ENCODE measurements around the gene DDR1.
"Not testable (repeated sequence)": the region's sequence is repeated elsewhere in the genome, so short reads cannot be mapped to it uniquely, and the experiment has no call there.

The DDR1 gene

DNA sequence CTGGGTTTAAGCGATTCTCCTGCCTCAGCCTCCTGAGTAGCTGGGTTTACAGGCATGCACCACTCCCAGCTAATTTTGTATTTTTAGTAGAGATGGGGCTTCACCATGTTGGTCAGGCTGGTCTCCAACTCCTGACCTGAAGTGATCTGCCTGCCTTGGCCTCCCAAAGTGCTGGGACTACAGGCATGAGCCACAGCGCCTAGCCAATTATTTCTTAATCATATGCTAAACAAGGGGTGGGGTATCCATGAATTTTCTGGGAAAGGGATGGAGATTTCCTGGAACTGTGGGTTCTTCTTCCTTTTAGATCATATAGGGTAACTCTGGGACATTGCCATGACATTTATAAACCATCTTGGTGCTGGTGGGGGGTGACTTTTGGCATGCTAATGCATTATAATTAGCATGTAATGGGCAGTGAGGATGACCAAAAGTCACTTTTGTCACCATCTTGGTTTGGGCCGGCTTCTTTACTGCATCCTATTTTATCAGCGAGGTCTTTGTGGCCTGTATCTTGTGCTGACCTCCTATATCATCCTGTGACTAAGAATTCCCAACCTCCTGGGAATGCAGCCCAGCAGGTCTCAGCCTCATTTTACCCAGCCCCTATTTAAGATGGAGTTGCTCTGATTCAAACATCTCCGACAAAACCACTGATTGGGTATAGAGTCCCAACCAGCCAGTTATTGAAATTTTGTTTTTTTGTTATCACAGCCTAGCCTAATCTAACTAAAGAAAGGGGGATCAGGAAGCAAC lies 29.9 kb upstream of the DDR1 start:
- DNase-seq: no peak

DNA sequence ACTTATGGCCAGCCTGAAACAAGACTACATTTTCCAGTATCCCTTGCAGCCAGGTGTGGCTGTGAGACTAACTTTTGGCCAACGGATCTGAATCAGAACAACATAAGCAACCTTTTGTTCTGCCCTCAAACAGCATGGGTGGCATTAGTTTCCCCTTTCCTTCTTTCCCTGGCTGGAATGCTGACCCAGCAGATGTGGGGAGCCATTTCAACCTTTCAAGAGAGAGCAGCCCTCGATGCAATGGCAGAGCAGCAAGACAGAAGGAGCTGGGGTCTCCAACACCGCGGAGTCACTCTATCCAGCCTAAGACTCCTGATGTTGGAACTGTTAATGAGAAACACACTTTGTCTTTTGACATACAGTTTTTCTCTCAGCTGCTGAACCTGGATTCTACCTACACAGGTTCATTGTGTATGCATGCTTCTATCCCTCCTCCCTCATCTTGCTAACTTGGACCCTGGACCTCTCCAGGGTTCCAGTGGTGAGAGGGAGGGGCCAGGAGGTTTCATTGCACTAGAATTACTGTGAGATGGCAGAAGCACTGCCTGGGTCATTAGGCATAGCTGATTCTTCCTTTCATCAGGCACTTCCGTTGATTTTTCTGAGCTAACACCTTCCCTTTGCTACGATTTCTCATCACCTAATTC lies 28.8 kb upstream of the DDR1 start:
- no peak for DNase-seq

DNA sequence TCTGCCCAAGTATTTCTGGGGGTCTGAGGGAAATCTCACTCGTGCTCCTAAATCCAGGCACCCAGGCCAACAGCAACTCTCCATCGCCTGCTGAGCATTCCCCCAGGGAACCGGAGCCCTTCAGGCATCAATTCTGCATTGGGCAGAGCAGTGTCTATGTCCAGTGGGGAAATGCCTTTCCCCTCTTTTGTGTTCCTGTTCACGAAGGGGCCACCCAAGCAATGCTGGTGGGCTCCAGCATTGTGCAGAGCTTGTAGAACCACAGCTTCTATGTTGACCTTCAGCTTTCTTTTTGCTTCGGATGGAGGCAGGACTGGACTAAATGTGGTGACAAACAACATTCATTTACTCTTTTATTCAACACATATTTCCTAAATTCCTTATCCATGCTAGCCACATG lies 27.2 kb upstream of the DDR1 start:
- DNase-seq: no peak

DNA sequence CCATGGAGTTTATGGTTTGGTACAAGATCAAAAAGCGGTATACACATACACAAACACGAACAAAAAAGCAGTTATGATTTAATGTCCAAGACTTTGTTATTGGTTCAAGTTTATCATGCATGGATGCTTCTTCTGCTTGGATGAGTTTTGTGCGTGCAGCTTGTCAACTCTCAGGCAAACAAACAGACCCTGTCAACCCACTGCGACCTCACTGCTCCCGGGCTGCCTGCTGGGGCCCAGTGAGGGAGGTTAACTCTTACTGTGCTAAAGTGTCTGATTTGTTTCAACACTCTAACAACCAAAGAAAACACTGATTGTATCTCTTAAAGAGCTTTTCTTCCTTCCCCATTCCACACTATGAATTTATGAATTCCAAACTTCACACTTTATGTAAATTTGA lies 26.8 kb upstream of the DDR1 start:
- no peak for DNase-seq

DNA sequence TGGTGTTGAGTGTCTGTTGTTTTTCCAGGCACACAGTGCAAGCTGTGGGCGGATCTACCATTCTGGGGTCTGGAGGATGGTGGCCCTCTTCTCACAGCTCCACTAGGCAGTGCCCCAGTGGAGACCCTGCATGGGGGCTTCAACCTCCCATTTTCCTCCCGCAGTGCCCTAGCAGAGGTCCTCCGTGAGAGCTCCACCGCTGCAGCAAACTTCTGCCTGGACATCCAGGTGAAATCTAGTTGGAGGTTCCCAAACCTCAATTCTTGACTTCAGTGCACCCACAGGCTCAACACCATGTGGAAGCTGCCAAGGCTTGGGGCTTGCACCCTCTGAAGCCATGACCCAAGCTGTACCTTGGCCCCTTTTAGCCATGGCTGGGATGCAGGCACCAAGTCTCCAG lies 24.6 kb upstream of the DDR1 start:
- not testable (repeated sequence) for DNase-seq

DNA sequence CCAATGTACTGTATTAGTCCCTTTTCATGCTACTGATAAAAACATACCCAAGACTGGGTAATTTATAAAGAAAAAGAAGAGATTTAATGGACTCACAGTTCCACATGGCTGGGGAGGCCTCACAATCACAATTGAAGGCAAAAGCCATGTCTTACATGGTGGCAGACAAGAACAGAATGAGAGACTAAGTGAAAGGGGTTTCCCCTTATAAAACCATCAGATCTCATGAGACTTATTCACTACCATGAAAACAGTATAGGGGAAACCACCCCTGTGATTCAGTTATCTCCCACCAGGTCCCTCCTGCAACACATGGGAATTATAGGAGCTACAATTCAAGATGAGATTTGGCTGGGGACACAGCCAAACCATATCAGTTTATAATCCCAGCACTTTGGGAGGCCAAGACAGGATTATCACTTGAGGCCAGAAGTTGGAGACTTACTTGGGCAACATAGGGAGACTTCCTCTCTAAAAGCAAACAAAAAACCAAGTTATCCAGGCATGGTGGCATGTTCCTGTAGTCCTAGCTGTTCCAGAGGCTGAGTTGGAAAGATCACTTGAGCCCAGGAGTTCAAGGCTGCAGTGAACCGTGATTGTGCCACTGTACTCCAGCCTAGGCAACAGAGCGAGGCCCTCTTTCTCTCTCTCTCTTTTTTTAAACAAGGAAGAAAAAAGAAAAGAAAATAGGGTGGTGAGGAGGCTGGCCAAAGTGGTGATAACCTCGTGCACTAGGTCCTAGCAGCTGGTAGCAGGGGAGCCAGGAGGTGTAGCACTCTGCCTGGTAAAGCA lies 22.9 kb upstream of the DDR1 start:
- DNase-seq: no peak

DNA sequence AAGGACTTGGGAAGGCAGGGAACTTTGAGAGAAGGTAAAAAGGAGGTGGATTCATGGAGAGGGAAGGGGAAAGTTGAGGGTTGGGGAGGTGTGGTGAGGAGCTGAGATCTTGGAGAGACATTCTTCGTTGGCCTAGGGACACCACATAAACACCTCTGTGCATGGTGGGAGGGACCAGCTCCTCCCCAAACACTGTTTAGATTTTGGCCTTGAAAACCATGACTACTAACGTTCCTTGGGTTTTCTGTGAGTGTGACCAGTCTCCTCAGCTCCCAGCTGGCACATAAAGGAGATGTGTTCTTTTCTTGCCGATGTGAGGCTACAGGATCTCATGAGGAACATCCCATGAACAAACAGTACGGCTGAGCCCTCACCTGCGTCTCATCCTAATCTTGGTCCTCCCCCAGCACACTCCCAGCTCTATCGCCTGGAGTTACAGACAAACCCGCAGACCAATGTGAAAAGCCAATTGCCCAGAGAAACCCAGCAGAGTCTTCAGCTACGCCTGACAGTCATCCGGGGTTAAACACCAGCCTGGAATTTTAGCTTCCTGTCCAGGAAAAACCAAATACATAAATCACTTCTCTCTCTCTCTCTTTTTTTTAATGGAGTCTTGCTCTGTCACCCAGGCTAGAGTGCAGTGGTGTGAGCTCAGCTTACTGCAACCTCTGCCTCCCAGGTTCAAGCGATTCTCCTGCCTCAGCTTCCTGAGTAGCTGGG lies 22.0 kb upstream of the DDR1 start:
- DNase-seq: no peak

DNA sequence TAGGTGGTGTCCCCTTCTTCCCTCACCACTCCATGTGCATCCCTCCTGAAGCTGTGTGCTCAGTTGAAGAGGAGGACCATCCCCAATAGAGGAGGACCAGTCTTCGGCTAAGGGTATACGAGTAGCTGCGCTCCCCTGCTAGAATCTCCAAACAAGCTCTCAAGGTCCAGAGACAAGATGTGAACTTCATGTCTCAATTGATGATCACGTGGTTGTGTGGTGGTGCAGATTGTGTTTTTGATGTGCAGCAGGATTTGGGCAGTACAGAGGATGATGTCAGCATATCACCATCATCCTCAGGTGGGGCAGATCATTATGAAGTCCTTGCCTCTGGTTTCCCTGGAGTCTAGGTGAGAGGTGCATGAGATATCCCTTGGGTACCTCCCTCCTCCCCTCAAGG lies 20.0 kb upstream of the DDR1 start:
- no peak for DNase-seq

DNA sequence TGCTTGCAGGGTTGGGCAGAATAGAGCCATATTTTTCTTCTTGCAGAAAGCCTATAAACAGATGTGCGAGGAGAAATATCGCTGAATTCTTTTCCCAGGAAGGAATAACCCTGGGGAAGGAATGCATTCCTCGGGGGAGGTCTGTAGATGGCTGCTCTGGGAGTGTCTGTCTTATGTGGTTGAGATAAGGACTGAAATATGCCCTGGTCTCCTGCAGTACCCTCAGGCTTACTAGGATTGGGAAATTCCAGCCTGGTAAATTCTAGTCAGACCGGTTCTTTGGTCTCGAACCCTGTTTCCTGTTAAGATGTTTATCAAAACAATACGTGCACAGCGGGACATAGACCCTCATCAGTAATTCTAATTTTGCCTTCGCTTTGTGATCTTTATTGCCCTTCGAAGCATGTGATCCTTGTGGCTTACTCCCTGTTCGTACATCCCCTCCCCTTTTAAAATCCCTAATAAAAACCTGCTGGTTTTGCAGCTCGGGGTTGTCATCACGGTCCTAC lies 15.0 kb upstream of the DDR1 start:
- not testable (repeated sequence) for DNase-seq

DNA sequence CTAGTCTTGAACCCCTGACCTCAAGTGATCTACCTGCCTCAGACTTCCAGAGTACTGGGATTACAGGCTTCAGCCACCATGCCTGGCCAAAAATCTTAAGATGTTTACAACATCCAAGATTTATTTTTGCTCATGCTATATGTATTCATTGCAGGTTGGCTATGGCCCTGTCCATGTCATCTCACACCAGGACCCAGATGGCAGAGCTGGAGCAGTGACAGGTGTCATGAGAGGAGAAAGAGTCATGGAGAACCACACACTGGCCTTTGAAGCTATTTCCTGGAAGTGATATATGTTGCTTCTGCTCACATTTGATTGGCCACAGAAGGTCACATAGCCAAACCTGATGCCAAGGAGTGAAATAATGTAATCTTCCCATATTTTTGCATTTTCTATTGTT lies 13.8 kb upstream of the DDR1 start:
- no peak for DNase-seq

DNA sequence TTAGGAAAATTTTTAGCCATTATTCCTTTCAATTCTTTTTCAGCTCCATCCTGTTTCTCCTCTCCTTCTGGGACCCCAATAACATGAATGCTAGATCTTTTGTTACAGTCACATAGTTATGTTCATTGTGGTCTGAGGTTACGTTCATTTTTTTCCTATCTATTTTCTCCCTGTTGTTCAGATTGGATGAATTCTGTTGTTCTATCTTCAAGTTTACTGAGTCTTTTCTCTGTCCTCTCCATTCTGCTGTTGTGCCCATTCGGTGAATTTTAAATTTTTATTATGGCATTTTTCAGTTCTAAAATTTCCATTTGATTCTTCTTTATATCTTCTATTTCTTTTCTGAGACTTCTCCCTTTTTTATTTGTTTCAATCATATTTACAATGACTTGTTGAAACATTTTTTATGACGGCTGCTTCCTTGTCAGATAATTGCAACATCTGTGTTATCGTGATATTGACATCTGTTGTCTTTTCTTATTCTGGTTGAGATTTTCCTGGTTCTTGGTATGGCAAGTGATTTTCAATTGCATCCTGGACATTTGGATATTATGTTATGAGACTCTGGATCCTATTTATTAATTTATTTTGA lies 12.6 kb upstream of the DDR1 start:
- DNase-seq: no peak

DNA sequence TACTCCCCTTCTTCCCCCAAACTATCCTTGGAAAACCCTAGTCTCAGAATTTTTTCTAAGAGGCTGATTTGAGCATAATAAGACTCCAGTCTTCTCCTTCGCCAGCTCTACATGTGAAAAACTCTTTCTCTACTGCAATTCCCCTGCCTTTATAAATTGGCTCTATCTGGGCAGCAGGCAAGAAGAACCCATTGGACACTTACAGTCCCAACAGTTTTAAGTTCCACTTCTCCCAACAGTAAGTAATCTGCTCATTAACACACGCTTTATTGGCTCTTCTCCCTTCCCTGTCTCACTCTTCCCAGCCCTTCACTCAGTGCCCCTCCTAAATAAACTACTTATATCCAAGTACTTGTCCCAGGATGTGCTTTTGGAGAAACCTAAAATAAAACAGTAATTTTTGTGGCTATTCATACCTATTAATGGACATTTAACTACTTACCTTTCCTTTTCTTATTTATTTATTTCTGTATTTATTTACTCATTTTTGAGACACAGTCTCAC lies 11.1 kb upstream of the DDR1 start:
- DNase-seq: no peak

DNA sequence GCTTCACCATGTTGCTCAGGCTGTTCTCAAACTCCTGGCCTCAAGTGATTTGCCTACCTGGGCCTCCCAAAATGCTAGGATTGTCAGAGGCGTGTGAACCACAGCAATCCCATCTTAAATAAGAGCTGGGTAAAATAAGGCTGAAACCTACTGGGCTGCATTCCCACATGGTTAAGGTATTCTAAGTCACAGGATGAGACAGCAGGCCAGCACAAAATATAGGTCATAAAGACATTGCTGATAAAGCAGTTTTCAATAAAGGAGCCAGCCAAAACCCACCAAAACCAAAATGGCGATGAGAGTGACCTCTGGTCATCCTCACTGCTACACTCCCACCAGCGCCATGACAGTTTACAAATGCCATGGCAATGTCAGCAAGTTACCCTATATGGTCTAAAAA lies 10.5 kb upstream of the DDR1 start:
- not testable (repeated sequence) for DNase-seq

DNA sequence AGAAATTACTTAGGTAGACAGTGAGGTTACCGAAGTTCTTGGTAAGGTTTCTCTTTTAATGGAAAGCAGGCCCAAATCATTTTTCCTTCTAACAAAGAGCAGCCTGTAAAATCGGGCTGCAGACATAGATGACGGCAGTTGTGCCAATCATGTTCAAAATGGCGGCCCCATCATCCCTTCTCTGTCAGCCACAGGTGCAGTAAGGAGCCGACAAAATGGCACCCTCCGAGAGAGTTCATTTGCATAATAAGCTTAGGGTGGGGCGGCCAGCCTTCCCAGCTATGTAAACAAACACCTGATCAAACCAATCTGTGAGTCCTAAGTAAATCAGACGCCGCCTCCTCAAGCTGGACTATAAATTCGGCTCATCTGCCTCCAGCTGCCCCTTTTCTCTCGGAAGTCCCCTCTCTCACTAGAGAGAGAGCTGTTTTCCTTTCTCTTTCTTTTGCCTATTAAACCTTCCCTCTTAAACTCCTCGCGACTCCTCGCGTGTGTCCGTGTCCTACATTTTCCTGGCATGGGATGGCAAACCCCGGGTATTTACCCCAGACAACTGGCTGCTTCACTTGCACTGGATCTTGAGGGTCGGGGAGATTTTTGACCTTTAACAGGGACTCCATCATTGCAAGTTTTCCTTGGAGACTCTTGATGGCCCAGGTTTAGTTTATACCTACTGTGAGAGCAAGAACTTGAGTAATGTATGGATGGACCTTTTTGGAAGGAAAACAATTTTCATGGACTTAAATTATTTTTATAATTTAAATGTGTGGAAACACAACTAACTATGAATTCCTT lies 8.9 kb upstream of the DDR1 start:
- no peak for DNase-seq

DNA sequence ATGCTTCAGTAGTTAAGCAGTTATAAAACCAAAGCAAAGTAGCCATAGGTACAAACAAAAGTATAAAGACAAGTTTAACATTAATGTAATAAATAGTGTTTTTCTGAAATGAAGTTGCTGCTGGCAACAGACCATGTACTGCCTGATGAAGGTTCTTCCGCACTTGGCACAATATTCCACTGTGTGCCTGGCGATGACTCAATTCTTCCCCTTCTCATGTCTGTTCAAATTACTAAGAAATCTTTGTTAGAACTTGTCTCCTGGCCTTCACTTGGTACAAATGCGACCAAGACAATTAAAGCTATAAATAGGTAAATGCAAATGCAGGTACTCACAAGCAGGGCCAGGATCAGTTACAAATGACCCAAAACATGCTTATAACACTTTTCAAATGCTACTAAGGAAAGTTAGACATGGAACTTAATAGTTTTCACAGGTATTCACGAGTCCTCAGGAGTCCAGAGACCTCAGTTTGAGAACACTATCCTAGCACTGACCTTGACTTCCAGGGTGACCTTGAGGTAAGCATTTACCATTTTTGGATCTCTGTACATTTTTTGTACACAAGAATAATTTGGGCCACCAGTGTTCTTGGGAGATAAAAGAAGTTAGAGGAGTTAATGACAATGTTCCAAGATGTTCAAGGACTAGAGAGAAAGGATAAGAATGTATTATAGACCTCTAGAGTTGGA lies 8.1 kb upstream of the DDR1 start:
- DNase-seq: peak; percentile 18

DNA sequence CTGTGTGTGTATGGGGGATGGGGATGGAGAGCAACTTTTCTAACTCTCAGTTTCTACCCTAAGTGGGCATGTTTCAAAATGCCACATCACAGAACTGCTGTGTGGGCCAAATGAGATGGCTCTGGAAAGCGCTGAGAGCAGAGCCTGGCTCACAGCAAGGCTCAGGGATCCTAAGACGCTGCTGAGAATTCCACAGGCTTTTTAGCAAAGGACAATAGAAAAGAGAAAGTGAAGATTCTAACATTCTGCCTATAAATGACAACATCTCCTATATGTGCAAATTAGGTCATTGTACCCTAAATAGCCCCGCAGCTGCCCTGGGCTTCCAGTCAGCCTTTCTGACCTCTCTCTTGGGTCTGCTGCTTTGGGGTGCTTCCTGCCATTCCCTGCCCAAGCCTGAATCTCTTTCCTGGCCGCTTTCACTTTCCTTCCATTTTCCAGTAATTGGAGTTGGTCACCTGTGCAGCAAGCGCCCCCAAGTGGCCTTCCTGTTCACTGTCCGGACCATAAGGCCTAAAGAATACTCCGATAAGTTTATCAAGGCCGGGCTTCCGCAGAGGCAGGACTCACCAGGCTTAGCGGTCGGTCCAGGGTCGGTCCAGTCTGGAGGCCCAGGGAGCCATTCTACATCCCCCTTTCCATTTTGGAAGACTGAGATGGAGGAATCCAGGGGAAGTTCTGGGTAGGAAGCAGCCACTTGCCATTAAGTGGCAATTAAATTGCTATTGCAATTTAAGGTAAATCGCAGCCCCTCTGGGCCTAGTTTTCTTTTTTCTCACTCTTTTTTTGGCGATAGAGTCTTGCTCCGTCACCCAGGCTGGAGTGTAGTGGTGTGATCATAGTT lies 6.7 kb upstream of the DDR1 start:
- peak; percentile 82 for DNase-seq

DNA sequence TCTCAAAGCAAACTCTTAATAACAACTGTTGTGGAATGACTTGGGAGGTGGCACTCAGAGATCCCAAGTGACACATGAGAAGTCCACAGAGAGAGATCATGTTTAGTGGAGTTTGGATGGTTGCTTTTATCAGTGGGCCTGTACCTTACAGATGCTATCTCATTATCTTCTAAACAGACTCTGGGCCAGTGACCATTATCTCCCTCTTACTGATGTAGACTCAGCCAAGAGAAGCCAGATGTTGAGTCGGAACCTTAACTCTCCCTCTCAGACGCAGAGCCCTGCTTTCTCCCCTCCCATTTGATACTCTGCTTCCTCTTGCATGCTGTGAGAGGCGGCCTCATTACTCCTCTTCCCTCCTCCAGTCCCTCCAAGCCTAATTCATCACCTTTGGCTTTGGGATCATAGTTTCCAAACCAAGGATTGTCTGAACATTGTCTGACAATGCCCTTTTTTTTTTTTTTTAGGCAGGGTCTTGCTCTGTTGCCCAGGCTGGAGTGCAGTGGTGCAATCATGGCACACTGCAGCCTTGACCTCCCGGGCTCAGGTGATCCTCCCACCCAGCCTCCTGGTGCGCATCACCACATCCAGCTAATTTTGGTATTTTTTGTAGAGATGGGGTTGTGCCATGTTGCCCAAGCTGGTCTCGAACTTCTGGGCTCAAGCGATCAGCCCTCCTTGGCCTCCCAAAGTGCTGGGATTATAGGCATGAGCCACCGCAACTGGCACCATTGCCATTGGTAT lies 4.5 kb upstream of the DDR1 start:
- no peak for DNase-seq

DNA sequence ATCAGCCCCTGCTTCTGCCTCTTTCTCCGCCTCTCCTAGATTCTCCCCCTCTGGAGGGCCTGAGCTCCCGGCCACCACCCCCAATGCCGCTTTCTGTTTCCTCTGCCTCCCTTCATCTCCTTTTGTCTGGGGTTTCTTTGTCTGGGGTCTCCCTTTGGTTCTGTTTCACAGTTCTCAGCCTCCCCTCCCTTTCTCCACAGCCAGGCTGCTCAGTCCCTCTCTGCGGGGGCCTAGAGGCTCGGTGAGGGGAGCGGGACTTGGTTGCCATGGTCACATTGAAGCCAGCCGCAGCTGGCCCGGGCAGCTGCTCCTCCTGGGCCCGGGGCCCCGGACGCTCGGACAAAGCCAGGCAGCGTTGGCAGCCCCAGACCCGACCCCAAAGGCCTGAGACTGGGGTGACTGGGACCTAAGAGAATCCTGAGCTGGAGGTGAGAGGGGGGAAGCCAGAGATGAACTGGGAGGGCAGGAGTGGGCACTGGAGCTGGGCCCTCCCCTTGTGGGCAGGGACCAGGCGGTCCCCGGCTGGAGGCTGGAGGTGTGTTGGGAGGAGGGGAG lies 3.5 kb upstream of the DDR1 start:
- DNase-seq: no peak
